NCI-H2227 treated with DMSO at 0.1 percent for 48 hours (cell line): ENCODE measurements around the gene TIMP3.

Experiments
- DNase-seq: peaks from one replicate; lab custom pipeline; 2025; lab: John Stamatoyannopoulos, UW

TIMP3 gene

DNA sequence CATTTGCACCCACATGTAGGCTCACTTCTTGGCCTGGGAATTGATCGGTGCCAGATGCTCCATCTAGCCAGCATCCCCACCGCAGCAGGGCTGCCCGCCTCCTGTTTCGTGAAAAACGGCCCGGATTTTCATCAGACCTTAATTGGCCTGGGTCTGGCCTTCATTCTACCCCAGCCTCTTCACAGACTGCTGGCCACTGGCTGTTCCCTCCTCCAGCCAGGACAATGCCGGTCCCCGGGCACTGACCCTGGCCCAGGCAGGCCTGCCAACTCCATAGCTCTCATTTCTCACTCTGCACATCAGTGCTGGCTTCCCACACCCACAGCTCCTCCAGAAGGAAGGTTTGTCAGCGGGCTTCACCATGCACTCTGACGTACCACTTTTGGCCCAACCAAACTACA, 27.9 kb downstream of the TIMP3 start:
- DNase-seq = no peak

DNA sequence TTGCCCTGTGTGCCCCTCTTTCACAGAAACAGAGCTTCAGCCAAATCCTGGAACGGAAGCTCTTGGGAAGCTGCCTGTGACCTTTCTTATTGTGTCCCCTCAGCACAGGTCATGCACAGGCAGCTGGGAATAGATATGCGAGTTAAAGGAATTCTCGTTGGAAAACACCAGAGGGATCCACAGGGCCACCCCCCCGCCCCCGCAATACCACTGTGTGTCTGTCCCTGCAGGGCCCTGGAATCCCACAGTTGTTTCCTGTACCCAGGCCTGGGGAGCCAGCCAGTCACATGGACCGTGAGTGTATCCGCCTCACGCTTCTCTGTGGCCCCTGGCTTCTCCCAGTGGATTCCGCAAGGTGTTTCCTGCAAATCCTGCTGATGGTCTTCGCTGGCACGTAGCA, 29.0 kb downstream of the TIMP3 start:
- DNase-seq = no peak

DNA sequence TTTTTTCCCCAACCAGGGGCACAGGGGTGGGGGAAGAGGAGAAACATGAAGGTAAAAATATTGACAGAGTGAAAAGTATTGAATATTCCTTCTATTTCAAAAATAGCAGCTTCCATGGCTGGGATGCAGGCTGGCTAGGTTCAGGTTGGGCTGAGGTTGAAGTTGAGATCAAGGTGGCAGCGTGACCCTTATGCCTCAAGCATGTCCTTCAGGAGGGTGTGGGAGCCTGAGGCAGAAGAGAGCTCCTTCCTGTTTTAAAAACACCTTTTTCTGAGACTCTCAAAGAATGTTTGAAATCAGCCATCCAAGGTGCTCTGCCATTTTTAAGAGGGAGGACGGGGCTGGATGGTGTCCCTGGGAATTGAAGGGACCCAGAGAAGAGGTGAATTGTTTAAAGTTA, 29.5 kb downstream of the TIMP3 start:
- DNase-seq = no peak

DNA sequence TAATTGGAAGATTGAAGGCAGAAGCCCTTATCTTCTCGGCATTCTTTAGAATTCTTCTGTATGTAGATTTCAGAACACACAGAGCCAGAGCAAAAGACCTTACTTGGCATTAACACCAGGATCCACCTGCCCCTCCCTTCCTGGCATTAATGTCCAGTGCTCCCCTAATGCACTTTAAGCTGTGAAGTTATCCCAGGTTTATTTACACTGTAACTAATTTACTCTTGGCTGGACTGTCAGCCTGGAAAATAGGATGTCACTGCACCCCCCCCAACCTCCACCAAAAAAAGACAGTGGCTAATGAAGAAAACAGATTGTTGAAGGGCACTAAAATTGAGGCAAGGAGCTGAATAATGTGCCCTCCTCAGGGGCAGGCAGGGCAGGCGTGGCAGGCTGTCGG, 30.1 kb downstream of the TIMP3 start:
- no peak for DNase-seq

DNA sequence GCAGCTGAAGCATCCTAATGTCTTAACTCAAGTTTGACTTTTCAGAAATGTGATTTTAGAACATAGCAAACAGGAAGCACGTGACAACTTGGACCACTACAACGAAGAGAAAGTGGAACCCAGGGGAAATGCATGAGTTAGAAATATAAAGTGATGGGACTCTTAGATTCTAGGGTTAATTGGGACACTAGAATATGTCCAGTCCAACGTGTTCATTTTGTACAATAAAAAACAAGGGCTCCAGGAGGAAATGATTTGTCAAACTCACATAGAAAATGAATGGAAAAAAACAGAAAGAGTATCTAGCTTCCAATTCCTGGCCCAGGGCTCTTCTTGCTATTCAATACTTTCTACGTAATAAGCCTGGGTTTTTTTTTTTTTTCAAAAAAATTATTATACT, 30.7 kb downstream of the TIMP3 start:
- DNase-seq = no peak

DNA sequence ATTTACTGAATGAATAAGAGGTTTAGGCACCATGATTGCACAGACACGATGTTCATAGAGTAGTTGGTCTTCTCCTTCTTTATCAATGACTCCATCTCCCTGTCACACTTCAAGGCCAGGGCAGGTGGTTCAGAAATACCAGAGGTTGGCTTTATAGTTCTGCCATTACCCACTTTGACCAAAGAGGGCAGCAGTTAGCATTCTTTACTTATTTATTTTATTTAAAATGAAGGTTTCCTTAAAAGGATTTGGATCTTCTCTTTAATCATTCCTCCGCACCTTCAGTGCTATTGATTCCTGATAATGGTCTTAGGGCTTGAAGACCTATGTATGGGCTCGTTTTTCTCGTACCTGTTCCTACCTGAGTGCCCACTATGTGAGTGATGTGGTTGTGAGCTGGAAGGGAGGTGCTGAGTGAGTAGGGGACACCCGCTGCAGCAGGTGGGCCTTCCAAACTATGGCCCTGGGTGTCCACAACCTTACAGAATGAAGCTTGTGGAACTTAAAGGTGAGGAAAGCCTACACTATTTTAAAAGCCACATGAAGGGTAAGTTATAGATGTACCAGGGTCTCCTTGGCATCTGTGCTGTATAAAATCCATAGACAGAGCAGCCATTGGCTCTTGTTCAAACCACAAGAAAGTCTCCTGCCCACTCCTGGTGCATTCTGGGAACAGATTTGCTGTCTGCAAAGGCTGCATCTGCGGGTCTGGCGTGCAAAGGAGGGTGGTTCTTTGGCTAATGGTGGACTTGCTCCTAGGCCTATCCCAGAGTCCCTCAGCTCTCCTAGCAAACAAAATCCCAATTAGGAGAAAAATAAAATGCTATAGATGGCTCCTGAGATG, 35.0 kb downstream of the TIMP3 start:
- no peak for DNase-seq

DNA sequence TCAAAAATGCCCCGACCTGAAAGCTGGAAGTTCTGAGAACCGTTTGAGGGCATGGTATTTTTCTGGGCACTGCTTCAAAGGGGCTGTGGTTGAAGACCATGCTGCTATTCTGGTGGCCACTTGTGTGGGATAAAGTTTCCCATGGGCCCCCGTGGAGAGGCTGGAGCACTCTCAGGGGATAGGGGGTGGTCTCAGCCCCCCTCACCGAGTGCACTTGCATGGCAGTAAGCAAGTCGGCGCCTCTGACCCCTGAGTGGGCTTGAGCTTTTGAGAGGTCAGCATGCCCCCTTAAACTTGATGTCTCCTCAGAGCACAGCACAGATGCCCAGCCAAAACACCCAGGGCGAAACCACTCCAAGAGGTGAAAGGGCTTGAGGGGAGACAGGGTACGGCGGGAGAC, 35.6 kb downstream of the TIMP3 start:
- DNase-seq = no peak

DNA sequence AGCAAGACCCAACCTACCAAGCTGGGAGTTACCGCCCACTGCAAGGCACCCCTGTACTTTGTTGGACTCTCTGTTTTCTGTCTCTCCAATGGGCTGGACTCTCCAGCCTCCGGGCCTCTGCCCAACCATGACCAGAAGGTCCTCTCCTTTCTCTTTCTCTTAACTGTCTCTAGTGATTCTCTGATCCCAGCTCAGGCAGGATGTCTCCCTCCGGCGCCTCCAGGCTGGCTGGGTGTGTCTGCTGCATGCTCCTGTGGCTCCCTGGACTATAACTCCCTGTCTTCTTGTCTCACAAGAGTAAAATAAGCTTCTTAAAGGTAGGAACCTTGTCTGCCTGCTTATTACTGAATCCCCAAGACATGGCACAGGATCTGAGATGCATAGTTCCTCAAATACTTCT, 36.3 kb downstream of the TIMP3 start:
- no peak for DNase-seq

DNA sequence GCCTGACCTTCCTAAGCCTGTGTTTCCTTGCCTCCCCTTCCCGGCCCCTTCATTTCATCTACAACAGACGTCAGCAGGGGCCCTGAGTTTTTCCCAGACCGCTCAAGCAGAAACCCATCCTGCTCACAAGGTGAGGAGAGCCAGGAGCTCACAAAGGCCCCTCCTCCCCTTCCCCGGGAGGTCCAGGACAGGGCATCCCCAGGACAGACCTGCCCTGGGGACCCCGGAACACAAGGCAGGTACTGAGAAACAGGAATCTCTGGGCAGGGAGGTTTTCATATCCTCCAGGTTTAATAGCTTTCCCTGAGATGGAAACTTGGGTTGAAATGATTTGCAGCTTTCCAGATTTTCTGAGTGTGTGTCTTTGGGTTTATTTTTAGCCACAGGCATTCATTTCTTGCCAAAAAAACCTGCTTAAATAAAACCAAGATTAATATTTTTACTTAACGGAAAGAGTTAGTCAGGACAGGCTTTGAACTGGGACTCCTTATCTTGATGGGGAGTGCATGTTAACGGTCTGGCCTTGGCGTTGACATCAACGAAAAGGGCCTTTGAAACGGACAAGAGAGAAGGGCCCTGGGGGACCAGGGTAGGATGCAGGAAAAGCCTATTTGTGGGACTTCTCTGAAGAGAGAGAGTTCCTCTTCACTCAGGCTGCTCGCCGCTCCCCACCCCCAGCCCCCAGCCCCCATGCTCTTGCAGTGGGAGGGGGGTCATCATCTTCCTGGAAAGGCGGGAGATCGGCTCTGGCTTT, 38.5 kb downstream of the TIMP3 start:
- no peak for DNase-seq

DNA sequence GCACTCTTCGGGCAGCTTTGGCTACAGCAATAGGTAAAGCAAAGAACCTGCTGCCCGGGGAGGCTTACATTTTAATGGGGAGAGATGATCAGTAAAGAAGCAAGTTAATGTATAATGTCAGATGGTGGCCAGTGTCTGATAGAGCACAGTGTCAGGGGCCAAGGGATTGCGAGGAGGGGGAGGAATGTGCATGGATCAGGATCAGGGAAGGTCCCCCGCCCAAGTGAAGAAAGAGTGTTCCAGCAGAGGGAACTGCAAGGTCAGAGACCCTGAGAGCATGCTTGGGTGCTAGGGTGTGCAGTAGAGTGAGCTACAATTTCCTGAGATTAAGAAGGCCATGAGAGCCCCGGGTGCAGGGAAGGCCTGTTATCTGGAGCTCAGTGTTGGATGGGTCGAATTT, 39.7 kb downstream of the TIMP3 start:
- DNase-seq = no peak

DNA sequence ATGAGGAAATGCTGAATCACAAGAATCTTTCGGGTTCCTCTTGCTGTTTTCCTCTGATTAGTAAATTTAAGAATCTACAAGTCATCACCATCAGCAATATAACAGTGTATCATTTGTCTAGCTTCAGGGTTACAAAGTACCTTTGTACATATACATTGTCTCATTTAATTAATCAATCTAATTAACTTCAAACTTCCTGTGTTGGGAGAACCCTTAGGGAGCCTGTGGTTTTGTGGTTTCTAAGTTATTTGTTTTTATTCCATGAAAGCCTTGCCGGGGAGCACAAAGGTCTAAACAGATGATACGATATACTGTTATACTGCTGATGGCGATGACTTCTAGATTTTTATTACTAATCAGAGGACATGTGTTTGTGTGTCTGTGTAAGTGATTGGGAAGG, 41.0 kb downstream of the TIMP3 start:
- no peak for DNase-seq

DNA sequence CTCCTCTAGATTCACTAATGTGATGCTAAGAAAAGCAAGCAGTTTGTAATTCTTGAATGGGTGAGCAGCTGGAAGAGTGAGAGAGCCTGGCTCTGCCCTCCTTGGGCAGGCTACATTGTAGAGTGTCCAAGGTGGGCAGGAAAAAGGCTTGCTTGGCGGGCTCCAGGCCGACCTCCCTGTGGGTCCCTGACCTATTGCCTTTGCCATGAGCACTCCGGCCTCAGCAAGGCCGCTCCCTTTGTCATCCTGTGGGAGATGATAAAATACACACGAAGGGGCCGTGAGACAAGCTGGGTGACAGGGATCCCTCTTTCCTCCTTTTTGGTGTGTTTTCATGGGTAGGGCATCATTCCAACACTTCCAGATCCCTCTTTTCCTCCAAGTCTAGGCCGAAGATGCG, 41.8 kb downstream of the TIMP3 start:
- no peak for DNase-seq

DNA sequence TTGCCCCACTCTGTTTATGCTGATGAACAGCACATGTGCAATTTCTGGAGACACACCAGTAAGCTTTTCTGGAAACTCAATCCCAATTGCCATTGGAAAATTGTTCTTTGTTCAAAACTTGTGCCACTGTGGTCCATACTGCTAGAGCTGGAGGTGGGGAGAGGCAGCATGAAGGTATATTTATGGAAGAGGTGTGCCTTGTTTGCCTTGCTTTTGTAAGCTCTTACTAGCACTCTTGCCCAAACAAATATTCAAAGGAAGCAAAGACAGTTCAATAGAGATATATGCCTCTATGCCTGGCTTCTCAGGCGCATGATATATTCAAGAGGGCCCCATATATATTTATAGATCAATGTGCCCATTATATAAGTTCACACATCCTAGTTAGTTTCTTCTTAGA, 42.7 kb downstream of the TIMP3 start:
- DNase-seq = no peak

DNA sequence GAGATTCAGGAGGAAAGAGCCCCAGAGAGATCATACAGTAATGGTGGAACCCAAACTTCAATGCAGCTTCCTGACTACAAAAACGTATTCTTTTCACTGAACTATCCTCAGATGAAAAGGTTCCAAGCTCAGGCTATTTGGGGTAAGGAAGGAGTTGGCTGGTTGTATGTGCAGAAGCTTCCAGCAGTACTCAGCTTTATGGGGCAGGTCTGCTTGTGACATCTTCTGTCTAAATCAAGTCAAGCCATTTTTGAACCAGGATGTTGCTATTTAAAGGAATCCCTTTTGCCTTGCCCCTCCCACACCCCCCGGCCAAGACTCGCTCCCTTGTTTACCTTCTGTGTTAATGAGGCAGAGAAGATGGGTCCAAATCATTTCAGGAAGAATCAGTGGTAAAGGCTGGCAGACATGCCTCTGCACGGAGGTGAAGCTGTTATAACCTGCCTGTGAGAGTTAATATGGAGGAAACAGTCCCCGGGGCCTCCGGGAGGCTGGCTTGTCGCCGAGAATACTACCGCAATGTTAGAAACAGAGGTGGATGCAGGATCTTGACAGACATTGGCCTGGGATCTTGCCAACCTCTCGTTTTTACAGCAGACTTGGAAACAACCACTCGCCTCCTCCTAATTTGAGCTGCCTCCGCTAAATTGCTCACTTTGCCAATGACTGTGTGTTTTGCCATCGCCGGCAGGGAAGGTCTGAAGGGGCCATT, 45.4 kb downstream of the TIMP3 start:
- DNase-seq = no peak

DNA sequence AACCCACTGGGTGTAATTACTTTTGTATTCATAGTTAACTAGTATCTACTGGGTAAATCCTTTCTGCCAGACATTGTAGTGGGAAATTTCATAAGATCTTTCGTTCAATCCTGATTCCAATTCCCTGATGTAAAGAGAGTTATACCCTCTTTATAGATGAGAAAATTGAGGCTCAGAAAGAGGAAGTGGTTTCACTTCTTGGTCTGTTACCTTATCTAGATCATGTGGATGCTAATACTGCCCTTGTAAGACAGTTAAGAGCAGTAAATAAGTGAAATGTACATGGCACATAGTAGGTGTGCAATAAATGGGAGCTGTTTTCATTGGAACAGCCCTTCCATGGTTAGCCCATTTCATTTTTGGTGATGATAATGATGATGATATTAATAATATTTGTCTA, 46.7 kb downstream of the TIMP3 start:
- no peak for DNase-seq

DNA sequence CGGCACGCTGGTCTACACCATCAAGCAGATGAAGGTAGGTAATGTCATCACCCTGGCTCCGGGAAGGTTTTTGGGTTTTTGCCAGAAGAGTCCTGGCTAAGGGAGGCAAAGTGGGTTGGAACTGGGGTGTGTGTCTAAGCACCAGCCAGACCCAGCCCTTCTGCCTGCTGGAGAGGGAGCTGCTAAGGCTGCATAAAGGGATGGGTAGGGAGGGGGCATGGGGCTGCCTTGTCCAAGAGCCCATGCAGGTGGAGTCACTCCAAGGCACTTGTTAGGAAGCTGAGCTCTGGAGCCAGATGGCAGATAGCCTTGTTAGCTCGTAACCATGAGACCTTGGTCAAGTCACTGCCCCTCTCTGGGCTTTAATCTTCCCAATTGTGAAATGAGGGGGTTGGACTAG, 48.0 kb downstream of the TIMP3 start:
- no peak for DNase-seq

DNA sequence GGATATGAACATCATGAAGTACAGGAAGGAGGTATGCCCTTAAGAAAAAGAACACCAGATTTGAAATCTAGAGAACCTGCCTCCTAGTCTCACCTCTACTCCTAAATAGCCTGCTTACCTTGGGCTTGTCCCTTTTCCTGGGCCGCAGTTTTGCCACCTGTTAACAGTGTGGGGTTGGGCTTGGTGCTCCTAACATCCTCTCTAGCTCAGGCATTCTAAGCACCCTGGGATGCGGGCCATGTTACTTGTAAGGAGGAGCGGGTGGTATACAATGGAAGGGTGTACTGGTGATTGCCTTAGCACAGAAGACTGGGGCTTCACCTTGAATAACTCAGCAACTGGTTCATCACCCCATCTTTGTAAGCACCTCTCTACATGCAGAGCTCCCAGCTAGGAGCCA, 48.7 kb downstream of the TIMP3 start:
- no peak for DNase-seq

DNA sequence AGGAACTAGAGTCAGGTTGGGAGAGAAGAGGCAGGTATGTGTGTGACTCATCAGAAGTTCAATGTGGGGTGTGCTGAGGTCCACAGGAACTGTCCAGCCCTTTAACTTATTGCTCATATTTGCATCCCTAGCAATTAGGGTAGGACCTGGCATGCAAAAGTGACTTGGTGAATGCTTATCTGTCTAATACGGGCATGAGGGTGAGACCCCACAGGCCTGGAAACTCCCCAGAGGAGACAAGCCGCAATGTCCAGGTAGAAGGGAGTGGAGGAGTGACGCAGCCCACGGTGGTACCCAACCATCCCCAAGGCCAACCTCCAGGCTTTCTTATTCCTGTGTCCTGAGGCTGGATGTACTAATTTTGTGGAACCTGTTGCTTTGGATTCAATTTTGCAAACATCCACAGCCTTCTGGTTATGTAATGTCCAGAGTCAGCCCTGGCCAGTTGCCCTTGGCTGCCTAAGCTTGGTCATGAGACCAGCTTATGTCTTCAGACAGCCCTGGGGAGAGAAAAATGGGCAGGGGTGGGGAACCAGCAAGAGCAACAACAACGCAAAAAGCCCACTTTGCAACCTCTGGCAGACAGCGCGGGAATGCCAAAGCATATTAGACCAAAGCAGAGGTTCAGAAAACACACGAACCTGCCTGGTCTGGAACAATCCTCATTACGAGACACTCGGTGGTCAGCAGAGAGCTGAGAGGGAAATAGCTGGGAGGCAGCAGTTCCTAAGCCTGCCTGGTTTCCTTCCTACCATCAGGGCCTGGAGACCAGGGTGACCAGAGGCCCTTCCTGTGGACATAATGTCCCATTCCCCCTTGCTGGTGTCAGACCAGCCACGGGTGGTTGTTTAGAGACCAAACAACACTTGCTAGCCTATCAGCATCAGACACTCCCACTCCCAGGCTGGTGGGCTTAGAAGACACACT, 49.3 kb downstream of the TIMP3 start:
- no peak for DNase-seq

DNA sequence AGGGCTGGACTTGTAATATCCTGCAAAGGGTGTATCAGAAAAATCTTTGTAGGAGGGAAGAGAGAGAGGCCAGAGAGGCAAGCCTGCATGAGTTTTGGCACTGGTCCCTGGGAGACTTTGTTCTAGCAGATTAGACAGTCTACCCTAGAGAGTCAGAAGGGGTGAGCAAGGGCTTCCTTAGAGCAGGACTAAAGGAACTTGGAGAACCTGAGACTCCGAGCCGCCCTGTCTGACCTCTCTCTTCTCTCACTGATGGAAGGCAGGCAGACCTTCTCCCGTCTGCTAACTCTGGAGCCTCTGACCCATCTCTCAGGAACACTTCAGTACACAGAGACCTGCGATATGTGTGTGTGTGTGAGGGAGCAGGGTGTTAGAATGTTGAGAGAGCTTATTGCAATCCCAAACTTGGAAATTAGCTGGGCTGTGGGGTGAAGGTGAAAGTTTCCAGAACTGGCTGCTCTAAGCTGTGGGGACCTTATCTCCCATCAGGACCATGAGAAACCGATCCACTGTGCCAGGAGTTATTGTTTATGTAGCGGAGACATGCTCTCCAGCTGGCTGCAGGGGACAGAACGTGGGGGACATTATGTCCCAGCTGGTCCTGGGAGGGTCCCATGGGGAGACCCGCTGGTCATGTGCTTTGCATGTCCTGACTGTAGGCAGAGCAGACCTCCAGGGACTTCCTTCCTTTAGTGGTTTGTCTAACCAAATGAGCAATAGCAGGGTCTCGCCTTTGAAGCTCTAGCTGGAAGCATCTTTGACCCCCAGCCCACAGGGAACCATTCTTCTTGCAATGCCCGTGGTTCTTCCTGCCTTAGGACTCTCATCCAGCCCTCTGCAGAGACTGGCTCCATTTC, 51.1 kb downstream of the TIMP3 start:
- no peak for DNase-seq

DNA sequence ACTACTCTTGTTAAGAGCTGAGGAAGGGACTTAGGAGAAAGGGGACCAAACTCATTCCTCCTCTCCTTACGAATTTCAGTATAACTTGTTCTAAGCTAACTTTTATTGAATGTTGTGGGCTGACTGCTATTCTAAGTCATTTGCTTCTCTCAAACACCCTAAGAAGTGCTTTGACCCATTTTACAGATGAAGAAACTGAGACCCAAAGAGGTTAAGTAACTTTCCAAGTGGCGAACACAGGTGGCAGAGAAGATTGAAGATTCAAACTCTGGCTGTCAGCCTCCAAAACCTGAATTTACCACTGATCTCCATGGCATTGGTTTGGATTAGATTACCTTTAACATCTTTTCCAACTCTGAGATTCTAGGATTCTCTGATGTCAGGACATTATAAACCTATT, 52.2 kb downstream of the TIMP3 start:
- DNase-seq = no peak

DNA sequence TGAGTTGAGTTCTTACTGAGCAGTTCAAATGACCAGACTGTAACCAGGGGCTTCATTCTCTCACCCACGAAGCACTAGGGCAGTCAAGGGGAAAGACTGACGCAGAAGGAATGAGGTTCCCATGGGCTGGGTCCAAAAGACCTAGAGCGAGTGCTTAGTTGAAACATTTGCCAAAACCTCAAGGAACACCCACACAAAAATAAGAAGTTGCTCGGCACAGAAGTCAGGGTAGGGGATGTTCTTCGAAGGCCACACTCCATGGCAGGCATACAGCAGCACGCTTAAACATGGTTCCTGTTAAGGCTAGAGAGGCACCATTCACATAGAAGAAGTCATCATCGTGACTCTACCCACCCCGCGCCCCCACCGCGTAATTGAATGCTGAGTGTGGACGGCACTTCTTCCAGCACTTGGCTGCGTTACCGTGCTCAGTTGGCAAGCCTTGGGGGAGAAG, 52.9 kb downstream of the TIMP3 start:
- no peak for DNase-seq
